GM12864 (cell line): ENCODE results near the gene PIEZO2.

ENCODE experiments used
- DNase-seq: peaks from one replicate; pipeline ENCODE4 v3.0.0-alpha.2; 2011; ENCODE audit warnings: low read depth
- H3K4me3 ChIP-seq: 2 replicates; pipeline ENCODE4 v1.5.1; 2011; ENCODE audit warnings: mild to moderate bottlenecking, low read depth, low read length, control low read depth
- TF ChIP-seq, protein P1 (sequence below): IDR thresholded peaks from 2 replicates; pipeline ENCODE4 v1.5.1; 2011; ENCODE audit warnings: low read depth, mild to moderate bottlenecking, moderate library complexity, low read length, control low read depth, inconsistent platforms; ENCODE audit errors: missing control alignments

The PIEZO2 gene

DNA sequence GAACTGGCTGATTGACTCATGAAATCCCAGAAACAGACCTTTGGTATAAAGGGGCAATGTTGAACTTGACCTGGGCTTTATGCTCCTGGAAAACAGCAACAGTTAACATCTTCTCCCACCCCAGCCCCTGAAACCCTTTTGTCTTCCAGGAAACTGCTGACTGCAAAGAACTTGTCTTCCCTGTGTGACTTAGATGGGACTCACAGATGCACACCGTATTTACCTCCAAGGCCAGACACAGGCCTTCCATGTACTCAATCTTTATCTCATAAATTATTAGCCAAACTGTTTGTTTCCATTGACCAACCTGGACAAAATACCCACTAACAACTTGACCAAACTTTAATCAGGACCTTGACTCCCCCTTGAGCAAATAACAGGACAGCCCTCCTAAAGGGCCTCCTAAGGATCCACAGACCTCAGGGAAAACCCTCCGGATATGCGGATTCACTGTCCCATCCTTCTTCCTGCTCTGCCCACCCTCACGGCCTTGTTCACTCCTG lies 36.3 kb downstream of the PIEZO2 start:
- H3K4me3 ChIP-seq = no peak overlapping the region
- no peak for DNase-seq
- TF ChIP-seq, protein P1, sequence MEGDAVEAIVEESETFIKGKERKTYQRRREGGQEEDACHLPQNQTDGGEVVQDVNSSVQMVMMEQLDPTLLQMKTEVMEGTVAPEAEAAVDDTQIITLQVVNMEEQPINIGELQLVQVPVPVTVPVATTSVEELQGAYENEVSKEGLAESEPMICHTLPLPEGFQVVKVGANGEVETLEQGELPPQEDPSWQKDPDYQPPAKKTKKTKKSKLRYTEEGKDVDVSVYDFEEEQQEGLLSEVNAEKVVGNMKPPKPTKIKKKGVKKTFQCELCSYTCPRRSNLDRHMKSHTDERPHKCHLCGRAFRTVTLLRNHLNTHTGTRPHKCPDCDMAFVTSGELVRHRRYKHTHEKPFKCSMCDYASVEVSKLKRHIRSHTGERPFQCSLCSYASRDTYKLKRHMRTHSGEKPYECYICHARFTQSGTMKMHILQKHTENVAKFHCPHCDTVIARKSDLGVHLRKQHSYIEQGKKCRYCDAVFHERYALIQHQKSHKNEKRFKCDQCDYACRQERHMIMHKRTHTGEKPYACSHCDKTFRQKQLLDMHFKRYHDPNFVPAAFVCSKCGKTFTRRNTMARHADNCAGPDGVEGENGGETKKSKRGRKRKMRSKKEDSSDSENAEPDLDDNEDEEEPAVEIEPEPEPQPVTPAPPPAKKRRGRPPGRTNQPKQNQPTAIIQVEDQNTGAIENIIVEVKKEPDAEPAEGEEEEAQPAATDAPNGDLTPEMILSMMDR = no peak

DNA sequence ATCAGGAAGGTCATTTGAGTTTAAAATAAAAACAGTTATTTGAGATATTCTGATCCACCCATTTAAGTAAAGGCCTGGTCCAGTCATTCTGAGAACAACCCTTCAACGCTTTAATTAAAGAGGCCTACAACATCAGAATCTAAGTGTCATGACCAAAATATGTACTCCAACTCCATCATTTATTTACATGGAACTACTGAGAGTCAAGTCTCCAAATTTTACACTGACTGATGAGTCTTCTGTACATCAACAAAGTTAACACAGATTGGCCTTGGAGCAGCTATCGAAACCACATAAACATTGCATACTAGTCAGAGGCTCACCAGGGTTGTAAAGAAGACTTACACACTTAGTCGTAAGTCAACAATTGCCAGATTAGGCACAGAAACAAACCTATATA lies 37.1 kb downstream of the PIEZO2 start:
- TF ChIP-seq, protein P1 = no peak
- no peak for DNase-seq
- H3K4me3 ChIP-seq = no peak overlapping the region

DNA sequence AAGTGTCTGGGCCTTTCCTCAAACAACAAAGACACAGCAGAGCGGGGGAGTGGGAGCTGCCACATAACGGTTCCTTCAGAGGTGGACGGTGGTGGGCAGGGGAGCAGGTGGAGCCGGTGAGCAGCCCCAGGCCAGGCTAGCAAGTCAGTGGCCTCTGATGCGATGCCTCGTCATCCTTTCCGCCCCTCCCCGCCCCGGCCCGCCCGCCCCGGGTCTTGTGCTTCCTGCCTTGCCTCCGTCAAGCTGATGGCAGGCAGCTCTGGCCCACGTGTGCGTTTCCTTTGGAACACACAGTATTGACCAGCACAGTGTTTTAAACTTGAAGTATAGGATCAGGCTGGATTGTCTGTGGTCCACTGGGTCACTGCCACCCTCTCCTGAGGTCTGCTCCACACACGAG lies 38.9 kb downstream of the PIEZO2 start:
- no peak for DNase-seq
- TF ChIP-seq, protein P1 = no peak
- H3K4me3 ChIP-seq = no peak overlapping the region

DNA sequence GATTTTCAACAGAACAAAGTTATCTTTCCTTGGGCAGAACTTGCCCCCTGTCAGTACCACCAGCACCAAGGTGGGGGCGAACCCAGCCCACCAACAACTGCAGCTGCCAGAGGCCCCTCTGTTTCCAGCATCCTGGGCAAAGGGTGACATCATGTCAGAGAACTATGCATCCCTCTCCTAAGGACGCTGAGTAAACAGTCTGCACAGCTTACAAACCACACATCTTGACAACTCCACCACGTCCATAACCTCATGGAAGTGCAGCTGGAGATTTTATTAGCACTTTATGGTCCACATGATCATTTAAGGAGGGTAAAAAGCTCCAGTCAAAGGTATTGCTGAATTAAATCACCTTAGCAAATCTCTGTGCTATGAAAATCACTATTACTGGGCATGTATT lies 40.4 kb downstream of the PIEZO2 start:
- TF ChIP-seq, protein P1 = no peak
- DNase-seq = no peak
- no peak overlapping the region for H3K4me3 ChIP-seq

DNA sequence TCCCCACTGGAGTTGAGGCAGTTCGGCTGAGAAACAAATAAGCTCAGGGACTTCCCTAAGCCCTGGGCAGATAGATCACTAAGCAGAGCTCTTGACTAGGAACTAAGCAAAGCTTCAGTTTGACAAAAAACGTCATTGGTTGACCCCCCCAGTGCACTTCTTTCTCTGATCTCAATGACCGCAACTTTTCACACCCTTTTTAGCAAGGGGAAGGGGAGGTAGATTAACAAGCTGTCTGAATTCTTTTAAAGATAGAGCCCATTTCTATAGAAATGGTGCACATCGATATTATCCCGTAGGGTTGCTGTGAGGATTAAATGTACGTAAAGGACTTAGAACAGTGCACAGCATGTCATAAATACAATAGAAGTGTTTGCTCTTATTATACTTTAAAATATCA lies 42.5 kb downstream of the PIEZO2 start:
- no peak for DNase-seq
- TF ChIP-seq, protein P1 = no peak
- no peak overlapping the region for H3K4me3 ChIP-seq

DNA sequence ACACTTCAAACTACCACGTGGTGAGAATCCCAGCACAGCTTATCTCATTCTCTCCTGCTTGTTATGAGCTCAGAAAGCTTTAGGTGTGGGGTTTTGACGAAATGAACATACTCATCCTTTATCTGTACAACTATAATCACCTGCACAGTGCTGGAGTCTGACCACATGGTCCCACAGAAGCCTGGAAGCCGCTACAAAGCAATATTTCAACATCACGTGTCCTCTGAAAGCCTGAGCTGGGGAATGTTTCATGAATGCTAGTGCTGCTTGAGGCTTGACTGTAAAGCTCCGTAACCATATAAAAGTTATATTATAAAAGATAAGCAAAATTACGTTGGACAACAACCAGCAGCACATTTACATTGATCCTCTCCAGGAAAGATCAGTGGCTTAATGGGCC lies 43.9 kb downstream of the PIEZO2 start:
- no peak for DNase-seq
- no peak overlapping the region for H3K4me3 ChIP-seq
- TF ChIP-seq, protein P1 = no peak

DNA sequence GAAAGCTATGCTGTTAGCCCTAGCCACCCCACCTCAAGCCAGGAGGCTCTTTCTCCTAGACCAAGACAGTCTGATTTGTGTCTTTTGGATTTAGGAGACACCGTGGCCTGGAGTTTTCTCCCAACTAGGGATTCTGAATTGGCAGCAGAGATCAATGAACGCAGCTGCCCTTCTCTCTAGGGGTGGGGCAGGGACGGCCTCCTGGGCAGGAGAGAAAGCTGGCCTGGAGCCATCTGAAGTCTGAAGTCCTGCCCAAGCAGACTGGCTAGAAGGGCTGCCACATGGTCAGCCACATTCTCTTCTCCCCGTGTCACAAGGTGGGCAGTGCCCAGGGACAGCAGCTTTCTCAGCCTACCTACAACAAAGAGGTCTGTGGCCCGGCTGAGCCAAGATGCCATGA lies 45.1 kb downstream of the PIEZO2 start:
- TF ChIP-seq, protein P1 = no peak
- DNase-seq = no peak

More for the DNA sequence above, 45.1 kb downstream of the PIEZO2 start:
- H3K4me3 ChIP-seq = no peak overlapping the region
